OCI-M1 (cell line): ENCODE data around the gene KCNH5.
"Not testable (repeated sequence)": the region's sequence is repeated elsewhere in the genome, so short reads cannot be mapped to it uniquely, and the experiment has no call there.

Experiments
- DNase-seq: peaks from one replicate; lab custom pipeline; 2025; lab: John Stamatoyannopoulos, UW

Gene KCNH5

DNA sequence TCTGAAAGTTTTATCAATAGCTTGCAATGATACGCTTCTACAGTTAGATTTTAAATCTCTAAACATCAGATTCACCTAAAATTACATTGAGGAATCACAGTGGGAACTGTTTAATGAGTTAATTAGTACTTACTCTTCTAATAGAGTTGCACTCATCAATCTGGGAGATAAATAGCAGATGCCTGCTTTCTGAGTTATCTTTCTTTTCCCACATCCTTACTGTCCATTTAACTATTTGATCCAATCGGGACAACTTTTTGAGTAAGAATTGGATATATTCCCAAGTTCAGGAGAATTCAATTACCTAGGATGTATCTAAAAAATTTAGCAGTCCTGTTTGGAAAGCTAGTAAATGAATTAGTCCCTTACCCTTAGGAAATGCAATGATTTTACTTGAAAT is 162.3 kb downstream of the KCNH5 start:
- no peak for DNase-seq

DNA sequence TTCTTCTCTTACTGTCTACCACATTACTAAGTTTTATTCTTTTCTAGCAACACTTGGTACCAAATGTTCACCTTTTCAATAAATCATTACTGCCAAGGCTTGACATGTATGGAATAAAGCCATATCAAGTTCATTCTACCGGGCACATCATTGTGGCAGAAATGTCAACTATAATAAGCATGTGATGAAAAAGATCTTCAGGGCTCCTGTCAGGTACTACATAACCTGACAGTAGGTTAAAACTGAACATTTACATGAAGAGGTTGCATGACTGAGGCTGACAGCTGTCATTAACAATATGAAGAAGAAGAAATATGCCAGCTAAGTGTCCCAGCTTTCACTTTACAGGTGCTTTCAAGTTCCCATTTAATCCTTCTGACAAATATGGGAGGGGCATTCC is 178.9 kb downstream of the KCNH5 start:
- no peak for DNase-seq

DNA sequence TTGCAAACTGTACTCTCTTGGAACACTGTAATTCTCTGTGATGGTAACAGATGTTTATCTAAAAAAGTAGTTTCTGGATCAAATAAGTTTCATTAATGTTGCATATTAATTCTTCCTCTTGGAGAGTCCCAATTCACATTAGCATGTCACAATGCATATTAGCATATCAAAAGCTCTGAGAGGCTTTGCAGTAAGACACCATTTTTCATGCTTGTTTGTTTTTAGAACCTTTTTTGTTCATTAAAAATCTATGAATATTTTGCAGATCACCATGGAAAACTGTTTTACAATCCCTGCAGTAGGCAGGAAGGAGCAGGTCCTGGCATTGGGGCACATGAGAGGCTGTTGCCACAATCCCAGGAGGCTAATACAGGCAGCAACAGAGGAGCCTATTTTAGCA is 180.7 kb downstream of the KCNH5 start:
- DNase-seq = no peak

DNA sequence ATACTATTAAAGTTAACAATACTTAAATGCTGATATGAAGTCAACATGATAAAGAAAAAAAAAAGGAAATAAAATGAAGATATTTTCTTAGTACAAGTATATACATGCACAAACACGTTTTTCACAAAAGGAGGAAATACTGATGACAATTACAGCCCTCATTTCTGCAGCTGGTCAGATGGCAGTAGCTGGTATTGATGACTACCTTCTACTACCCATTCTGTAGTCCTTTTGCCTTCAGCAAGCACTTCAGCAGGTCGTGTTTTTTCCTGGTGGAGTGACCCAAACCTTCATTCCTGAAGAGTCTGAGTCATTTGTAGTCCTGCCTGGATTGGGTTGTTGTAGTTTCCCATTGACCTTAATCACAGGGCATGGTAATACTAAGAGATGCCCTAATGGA is 187.2 kb downstream of the KCNH5 start:
- not testable (repeated sequence) for DNase-seq

DNA sequence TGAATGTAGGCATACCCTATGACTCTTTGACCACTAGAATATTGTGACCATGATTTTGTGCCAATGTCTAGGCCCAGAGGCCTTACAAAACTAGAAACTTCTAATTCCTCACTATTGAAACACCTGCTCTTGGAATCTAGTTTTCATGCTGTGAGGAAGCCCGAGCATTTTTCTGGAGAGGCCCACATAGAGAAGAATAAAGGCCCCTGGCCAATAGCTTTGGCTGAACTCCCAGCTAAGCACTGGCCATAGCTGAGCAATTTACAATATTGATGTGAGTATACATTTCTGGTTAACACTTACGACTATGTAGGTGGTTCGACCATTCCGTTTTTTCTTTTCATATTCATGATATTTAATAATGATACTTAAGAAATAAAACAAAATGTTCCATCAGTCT is 190.3 kb downstream of the KCNH5 start:
- DNase-seq = no peak

DNA sequence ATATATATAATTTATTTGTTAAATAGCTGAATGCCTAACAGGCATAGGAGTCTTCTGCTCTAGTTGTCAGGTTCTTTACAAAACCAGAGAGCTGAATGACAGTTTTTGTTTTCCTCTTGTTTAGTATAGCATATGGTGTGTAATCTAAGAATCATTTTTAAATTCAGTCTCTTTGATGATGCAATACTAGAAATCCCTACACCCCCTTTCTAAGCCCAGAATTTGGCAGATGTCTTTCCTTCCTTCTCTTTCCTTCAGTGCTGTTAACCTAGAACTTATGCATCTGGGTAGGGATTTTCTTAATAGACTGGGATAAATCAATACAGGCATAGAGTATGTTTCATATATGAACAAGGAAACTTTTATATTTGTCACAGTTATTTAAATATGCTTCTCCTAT is 198.1 kb downstream of the KCNH5 start:
- DNase-seq = no peak

DNA sequence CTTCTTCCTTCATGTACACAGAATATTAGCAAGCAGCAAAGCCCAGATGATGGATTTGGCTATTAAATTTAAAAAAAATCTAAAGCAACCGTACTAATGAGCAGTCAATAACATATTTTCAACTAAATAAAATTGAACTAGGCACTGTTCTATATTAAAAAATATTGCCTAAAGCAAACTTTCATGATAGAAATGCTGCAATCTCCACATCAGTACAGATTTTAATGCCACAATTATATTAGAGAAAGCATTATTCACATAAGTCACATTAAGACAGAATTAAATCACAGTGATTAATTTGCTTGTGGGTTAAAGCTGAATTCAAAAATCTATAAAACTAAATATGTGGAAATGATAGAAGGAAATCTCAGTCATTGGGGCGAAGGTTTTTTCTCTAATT is 200.7 kb downstream of the KCNH5 start:
- no peak for DNase-seq

DNA sequence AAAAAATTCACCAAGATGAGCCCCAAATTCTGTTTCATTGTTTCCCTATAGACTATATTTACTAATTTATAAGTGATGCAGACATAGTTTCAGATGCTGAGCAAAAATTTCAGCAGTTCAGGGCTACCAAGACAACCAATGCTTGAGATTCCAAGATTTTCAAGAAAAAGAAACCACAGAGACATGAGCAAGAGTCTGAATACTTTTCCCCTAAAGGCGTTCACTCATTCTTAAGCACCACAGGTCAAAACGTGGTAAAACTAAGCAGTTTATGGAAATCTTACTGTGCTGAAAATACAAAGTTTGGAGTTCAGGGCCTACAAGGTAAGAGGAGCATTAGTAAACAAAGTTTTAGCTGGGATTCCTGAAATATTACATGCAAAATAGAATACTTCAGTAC is 221.2 kb downstream of the KCNH5 start:
- DNase-seq = no peak

DNA sequence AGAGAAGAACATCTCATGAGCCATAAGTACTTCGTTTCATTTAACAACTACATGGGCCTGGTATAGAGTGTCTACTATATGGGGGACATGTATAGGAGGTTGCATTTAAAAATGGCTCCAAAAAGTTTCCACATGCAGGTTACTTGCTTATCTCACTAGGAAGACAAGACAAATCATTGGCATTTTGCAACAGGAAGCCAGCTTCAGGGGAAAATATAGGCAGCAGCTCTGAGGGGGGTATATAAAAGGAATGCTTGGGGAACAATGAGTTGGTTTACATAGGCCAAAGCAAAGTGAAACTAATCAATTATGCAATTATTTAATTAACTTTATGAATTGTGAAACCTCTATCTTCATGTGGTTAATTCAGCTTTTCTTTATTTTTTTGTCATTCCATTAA is 225.3 kb downstream of the KCNH5 start:
- no peak for DNase-seq

DNA sequence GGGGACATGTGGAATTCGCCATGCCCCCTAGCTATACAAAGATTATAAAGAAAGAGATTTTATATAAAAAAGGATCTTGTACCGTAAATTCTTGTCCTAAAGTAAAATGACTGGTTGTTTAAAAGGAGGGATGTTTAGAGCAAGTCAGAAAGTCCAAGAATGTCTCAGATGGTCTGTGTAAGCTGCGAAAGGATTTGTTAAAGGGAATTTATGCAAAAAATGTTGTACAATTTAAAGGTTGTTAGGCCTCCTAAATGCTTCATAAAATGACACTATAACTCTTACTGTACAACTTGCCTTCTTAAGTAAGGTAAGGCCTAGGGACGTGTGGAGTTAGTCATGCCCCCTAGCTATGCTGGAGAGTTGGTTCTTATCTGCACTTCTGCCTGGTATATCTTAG is 237.6 kb downstream of the KCNH5 start:
- no peak for DNase-seq

DNA sequence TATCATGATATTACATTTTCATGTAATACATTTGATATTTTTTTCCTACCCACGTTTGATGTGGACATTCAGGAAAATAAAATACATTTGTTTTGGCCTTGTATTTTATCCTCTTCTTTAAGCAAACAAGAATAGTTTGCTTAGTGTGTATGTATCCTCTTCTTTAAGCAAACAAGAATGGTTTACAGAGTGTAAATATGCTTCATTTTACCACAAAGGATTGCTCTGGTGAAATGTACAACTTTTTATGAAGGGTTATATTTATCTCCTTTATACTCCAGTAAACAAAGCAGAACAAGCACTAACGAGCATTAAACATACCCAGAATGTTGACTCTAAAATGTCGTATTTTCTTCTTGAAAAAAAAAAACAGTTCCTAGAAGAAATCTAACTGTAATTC is 244.7 kb downstream of the KCNH5 start:
- no peak for DNase-seq

DNA sequence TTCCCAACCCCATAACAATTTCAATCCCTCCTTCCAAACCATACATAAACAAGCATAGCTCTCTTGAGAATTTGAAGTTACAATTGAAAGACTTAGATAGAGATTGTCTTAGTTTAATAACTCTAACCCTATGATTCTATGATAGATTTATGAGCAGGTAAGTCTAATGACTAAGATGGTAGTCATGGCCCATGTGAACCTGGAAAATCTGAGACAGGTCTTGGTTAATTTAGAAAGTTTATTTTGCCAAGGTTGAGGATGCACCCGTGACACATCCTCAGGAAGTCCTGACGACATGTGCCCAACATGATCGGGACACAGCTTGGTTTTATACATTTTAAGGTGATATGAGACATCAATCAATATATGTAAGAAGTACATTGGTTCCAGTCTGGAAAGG is 248.8 kb downstream of the KCNH5 start:
- no peak for DNase-seq

DNA sequence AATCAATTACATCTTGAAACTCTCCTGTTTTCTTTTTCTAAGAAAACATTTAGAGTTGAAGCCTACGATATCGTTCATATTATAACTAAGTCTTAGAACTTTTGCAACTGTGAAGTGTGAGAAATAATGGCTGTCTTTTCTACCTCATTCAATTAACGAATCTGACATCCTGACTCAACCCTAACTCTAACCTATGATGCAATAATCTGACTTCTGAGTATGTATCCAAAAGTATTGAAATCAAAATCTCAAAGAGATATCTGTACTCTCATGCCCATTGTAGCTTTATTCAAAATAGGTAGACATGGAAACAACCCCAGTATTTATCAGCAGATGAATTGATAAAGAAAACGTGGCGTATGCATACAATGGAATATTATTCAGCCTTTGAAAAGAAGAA is 252.7 kb downstream of the KCNH5 start:
- DNase-seq = no peak

DNA sequence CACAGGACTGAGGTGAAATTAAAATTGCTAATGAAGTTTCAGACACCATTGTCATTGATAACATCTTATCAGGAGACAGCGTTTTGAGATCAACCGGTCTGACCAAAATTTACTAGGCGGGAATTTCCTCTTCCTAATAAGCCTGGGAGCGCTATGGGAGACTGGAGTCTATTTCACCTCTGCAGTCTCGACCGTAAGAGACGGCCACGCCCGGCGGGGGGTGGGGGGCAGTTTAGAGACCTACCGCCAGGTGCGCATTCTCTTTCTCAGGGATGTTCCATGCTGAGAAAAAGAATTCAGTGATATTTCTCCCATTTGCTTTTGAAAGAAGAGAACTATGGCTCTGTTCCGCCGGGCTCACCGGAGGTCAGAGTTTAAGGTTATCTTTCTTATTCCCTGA is 263.9 kb downstream of the KCNH5 start:
- DNase-seq = not testable (repeated sequence)

DNA sequence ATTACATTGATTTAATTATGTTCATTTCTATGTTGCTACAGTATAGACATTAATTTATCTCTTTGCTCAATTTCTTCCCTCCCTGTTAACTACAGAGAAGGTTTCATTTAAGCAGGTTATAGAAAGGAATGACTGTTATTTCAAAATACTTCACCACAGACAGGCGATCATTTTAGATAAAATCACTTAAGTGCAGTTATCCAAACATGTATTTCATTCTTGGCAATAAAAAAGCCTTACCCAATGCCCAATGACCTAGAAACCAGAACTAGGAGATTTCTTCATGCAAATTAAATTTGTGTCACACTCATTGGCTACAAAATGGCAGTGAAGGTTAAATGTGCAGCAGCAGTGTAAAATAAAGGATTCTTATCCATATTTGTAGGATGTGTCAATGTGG is 266.4 kb downstream of the KCNH5 start:
- DNase-seq = no peak

DNA sequence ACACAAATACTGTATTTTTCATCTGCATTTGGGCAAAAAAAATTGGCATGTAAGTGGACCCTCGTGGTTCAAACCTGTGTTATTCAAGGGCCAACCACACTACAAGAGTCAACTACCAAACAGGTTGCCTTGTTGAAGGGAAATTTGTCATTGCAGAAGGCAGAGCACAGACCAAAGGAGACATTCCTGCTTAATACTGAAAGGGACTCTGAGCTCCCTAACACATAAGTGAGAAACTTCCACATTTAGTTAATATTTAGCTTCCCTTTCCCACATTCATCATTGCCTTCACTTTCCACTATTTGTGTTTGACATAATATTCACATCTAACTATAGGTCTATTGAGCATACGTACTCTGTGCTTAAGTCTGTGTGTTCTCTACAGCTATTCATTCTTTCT is 266.9 kb downstream of the KCNH5 start:
- no peak for DNase-seq

DNA sequence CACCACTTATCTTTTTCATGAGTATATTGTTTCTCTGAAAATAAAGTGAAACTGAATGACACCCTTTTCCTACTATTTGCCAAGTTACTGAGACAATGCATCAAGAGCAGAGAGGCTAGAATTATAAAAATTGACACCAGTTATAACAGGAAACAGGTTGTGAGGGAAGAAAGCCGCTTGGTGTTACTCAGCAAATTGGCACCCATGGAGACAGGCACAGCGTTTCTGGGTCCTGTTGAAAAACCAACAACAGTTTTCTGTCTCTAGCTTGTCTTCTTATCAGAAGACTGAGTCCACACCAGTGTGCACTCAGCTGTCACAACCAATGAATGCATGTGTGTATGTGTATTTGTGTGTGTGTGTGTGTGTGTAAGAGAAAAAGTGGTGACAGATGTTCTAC is 267.7 kb downstream of the KCNH5 start:
- DNase-seq = no peak

DNA sequence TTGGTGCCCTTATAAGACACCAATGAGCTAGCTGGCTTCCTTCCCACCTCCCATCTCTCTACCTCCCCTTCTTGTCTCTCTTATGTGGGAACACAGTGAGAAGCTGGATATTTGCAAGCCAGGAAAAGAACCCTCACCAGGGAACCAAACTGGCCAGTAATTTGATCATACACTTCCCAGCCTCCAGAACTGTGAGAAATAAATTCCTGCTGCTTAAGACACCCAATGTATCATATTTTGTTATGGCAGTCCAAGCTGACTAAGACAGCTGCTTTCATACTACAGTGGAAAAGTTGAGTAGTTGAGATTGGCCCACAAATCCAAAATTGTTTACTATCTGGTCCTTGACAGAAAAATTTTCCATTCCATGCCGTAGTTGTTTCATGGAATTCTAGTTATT is 269.0 kb downstream of the KCNH5 start:
- DNase-seq = no peak

DNA sequence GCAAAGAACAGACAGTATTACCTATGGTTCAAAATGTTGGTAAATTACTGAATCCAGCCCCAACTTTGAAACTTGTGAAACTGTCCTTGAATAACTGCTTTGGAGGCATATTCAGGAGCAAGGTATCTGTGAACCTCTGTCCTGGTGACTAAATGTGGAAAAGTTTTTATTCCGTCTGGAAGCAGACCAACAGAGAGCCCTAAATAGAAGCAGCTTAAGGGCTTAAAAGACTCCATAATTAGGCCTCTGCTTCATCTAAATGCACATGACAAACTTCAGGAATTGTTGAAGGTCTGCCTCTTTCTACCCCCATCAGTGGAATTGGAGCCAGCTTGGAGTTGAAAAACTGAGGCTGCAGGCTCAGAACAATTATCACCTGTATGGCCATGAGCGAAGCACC is 276.5 kb downstream of the KCNH5 start:
- DNase-seq = no peak

DNA sequence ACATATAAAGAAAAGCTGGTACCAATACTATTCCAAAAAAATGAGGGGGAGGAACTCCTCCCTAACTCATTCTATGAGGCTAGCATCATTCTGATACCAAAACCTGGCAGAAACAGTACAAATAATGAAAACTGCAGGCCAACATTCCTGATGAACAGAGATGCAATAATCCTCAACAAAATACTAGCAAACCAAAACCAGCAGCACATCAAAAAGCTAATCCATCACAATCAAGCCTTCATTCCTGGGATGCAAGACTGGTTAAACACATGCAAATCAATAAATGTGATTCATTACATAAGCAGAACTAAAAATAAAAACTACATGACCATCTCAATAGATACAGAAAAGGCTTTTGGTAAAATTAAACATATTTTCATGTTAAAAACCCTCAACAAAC is 281.3 kb downstream of the KCNH5 start:
- no peak for DNase-seq

DNA sequence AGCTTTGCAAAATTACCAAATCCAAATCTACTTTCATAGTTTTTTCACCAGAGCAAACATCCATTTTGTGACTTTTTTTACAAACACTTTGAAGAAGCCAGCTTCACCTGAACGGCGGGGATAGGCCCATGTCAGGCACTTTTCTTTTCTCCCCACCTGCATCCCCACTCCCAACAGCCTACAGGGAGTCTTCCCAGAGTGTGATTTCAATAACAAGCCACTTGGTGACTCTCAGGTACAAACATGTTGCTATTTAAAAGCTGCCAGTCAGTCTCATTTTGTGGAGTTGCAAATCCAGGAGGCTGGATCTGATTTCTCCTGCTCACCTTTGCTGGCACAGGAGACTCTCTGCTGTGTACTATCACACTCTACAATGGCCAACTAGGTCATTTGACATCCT is 285.5 kb downstream of the KCNH5 start:
- no peak for DNase-seq

DNA sequence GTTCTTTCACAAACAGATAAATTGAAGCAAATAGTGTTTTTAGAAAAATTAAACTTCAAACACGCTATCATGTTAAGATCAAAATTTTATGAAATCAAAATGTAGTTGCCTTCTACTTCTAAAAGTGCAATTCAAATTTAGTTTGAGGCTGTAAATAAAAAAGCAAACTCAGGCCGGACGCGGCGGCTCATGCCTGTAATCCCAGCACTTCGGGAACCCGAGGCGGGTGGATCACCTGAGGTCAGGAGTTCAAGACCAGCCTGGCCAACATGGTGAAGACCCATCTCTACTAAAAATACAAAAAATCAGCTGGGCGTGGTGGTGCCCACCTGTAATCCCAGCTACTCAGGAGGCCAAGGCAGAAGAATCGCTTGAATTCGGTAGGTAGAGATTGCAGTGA is 298.4 kb downstream of the KCNH5 start:
- not testable (repeated sequence) for DNase-seq

DNA sequence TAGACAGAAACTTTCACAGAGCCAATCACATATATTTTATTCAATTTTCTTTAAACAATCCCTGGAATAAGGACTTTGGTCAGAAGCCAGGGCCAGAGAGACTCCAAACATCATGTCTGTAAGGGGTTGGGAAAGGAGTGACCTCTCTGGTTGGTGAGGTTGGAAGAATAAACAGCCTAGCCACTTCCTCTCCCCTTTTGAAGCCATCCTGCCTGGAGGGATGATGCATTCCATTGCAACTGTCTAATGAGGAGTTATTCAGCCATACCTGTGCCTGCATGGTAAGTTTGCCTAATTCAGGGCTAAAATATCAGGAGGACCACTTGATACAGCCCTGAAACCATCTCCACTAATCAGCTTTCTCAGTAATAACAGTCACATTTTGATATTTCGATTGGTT is 299.8 kb downstream of the KCNH5 start:
- no peak for DNase-seq

DNA sequence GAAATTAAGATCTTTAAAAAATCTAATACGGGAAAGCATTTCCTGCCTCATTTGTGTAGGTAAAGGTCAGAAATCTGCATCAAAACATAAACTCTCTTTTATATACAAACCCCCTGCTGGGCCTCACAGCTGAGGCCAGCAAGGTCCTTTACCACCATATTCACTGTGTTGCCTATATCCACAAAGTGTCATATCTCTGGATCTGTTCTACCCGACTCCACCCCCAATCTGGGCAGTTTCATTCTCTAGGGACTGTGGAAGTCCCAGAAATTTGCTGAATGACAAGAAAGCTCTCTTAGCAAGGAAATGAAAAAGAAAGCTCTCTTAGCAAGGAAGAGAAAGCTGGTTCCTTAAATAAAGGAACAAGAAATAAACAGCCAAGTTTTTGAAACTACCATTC is 301.7 kb downstream of the KCNH5 start:
- DNase-seq = peak; percentile 37

DNA sequence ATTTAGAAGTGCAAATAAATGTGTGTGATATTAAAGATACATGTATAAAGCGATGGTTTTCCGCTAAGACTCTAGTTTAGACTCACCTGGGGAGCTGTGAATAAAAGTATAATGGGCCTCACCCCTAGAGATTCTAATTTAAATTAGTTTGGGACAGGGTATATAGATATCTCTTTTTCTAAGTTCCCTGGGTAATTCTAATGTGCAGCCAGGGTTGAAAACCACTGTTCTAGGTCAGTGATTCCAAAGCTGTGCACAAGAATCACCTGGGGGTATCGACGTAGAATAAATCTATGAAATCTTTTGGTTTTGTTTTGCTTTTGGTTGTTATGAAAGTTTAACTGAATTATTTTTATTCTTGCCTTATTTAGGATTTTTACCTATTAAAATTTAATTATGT is 302.1 kb downstream of the KCNH5 start:
- no peak for DNase-seq
